K562 (cell line): ENCODE data around the gene ABHD18. TPM values are rescaled to one million over a fixed set of nuclear protein-coding genes. Genes with fewer than 3 reads are reported as not detected.
A peak's percentile ranks its signal among the peaks of the same experiment; 100 is the strongest.

Experiments used
- ADNP ChIP-seq: fragments of 200-800 bp; sonication (Bioruptor generic); IDR thresholded peaks from 2 replicates; pipeline ENCODE4 v1.6.1; 2016; ENCODE audit warnings: missing genetic modification characterization, missing compliant biosample characterization
- DACH1 ChIP-seq: fragments of 450-650 bp; IDR thresholded peaks from 2 replicates; pipeline ENCODE4 v1.6.1; 2018; ENCODE audit not compliant: partially characterized antibody
- KLF10 ChIP-seq: fragments of 250-450 bp; sonication (Bioruptor Pico); IDR thresholded peaks from 2 replicates; pipeline ENCODE4 v1.6.1; 2021; ENCODE audit warnings: matching md5 sums
- POLR3A ChIP-seq: IDR thresholded peaks from 2 replicates; pipeline ENCODE4 v1.6.1; 2011; ENCODE audit warnings: borderline replicate concordance, mild to moderate bottlenecking, moderate library complexity; ENCODE audit not compliant: insufficient read length, insufficient read depth; ENCODE audit errors: extremely low read depth
- RNF2 ChIP-seq: sonication (generic); IDR thresholded peaks from 2 replicates; pipeline ENCODE4 v1.6.1; 2016
- RUNX1 ChIP-seq: sonication (generic); IDR thresholded peaks from 2 replicates; pipeline ENCODE4 v1.6.1; 2016; ENCODE audit warnings: antibody characterized with exemption, low read depth
- SAFB ChIP-seq: fragments of 200-400 bp; formaldehyde crosslinking; IDR thresholded peaks from 2 replicates; pipeline ENCODE4 v1.6.1; 2017; ENCODE audit warnings: low read depth, low read length, borderline replicate concordance
- SMAD4 ChIP-seq: fragments of 250-450 bp; sonication (Bioruptor Pico); conservative IDR thresholded peaks from 2 replicates; pipeline ENCODE4 v1.8.0; 2021; ENCODE audit warnings: inconsistent platforms, mild to moderate bottlenecking, moderate library complexity
- ZFP1 ChIP-seq: fragments of 450-650 bp; formaldehyde crosslinking; IDR thresholded peaks from 2 replicates; pipeline ENCODE4 v1.4.0; 2020; ENCODE audit warnings: mild to moderate bottlenecking, mixed read lengths
- ZKSCAN1 ChIP-seq: fragments of 150-350 bp; IDR thresholded peaks from 2 replicates; pipeline ENCODE4 v1.6.1; 2016; ENCODE audit warnings: low read depth, low read length
- ZNF24 ChIP-seq: fragments of 450-650 bp; IDR thresholded peaks from 2 replicates; pipeline ENCODE4 v1.6.1; 2016
- ZNF766 ChIP-seq: fragments of 200-800 bp; sonication (Bioruptor generic); conservative IDR thresholded peaks from 2 replicates; pipeline ENCODE4 v1.6.1; 2016; ENCODE audit warnings: missing genetic modification characterization, missing compliant biosample characterization
- ZZZ3 ChIP-seq: fragments of 450-650 bp; IDR thresholded peaks from 2 replicates; pipeline ENCODE4 v1.6.1; 2016; ENCODE audit warnings: antibody characterized with exemption, mild to moderate bottlenecking, moderate library complexity
- polyA plus RNA-seq, 8 experiments: library from polyadenylated mRNA; depleted of rRNA in 4 of 8; stranded (reverse) in 5 of 8; unstranded in 3 of 8; fragments of >200 nt; fragmentation: Nextera tagmentation in 2 of 8; fragmentation: Illumina TruSeq in 1 of 8; extraction: Ambion mirVana in 2 of 8; extraction: Trizol in 1 of 8; gene quantifications; 2 replicates each; pipeline versions ENCODE4 v1.2.1 to v1.2.3, GENCODE V29; 2011 to 2014; ENCODE audit warnings: inconsistent platforms in 1 of 8, missing spikeins in 1 of 8
- total RNA-seq, 7 experiments: library from RNA; depleted of rRNA in 6 of 7; stranded (reverse); fragments of >200 nt in 6 of 7; fragmentation: Illumina TruSeq in 2 of 7; extraction: Trizol in 2 of 7; gene quantifications; 2 replicates each; pipeline versions ENCODE4 v1.2.1 to v1.2.3, GENCODE V29; 2011 to 2021; ENCODE audit warnings: low replicate concordance in 1 of 7
- TF ChIP-seq, protein P1 (sequence below): fragments of 250-450 bp; sonication (Bioruptor Pico); IDR thresholded peaks from 2 replicates; pipeline ENCODE4 v1.5.0; 2021
- TF ChIP-seq, protein P2 (sequence below): sonication (generic); formaldehyde crosslinking; IDR thresholded peaks from 2 replicates; pipeline ENCODE4 v1.9.0; 2022; ENCODE audit warnings: mild to moderate bottlenecking, missing genetic modification reagents
- TF ChIP-seq, protein P3 (sequence below), 2 experiments: fragments of 450-650 bp in 1 of 2; sonication (generic) in 1 of 2; formaldehyde crosslinking in 1 of 2; IDR thresholded peaks in 1 of 2; conservative IDR thresholded peaks in 1 of 2; 2 replicates each; pipeline versions ENCODE4 v1.6.1 to v1.8.1; 2016 to 2023; ENCODE audit warnings: mild to moderate bottlenecking in 2 of 2, moderate library complexity in 2 of 2, inconsistent platforms in 1 of 2, missing genetic modification reagents in 1 of 2
- TF ChIP-seq, protein P4 (sequence below): sonication (generic); formaldehyde crosslinking; IDR thresholded peaks from 2 replicates; pipeline ENCODE4 v1.8.1; 2022; ENCODE audit warnings: missing genetic modification reagents
- TF ChIP-seq, protein P5 (sequence below): fragments of 450-650 bp; formaldehyde crosslinking; IDR thresholded peaks from 2 replicates; pipeline ENCODE4 v1.4.0; 2022; ENCODE audit warnings: missing genetic modification characterization
- TF ChIP-seq, protein P6 (sequence below): fragments of 200-800 bp; sonication (Bioruptor generic); IDR thresholded peaks from 2 replicates; pipeline ENCODE4 v1.6.1; 2017; ENCODE audit warnings: missing genetic modification characterization, missing compliant biosample characterization

The ABHD18 gene
- total and polyA plus RNA-seq, 9 of the 15 experiments (the other 6 are each of a cell fraction or from before 2014, with no cell fraction given), result 6.1 to 25.0 (median 16.0) TPM

DNA sequence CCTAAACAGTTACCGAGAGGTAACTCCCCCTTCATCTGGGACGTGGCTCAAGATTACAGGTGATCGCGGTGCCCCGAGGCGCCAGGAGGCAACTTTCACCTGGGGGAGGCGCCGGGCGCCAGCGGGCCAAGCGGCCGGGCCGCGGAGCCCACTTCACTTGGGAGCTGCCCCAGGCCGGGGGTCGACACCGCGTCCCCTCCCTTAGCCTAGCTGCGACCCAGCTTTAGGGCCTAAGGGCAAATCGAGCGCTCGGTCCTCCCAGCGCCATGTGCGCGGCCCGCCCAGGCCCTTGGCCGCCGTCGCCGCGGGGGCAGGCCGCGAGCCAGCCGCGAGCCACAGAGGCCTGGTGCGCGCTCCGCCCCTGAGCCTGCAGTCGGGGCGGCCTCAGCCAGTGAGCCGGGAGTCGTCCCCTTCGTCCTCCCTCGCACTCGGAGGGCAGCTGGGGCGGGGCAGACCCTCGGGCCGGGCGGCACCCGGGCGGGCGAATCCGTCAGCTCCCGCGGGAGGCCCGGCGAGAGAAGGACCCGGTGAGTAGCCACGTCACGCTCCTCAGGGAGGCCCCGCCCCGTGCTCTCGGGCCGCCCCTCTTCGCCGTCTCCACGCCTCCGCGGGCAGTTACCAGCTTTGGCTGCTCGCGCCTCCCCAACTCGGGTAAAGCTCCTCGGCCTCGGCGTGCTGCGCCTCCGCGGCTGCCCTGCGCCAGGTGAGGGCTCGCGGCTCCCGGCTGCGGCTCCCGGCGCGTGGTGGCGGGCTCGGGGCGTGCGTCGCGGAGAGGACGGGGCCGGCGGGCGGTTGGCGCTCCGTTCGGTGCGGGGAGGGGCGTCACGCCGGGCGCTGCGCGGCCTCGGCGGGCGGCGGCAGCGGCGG is 95.7 kb downstream of the ABHD18 start, which contains the start of gene LARP1B (continued):
- TF ChIP-seq, protein P1, sequence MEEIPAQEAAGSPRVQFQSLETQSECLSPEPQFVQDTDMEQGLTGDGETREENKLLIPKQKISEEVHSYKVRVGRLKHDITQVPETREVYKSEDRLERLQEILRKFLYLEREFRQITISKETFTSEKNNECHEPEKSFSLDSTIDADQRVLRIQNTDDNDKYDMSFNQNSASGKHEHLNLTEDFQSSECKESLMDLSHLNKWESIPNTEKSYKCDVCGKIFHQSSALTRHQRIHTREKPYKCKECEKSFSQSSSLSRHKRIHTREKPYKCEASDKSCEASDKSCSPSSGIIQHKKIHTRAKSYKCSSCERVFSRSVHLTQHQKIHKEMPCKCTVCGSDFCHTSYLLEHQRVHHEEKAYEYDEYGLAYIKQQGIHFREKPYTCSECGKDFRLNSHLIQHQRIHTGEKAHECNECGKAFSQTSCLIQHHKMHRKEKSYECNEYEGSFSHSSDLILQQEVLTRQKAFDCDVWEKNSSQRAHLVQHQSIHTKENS, result no peak
- no peak for TF ChIP-seq KLF10 (CRISPR knock-in tag)
- TF ChIP-seq, protein P2, sequence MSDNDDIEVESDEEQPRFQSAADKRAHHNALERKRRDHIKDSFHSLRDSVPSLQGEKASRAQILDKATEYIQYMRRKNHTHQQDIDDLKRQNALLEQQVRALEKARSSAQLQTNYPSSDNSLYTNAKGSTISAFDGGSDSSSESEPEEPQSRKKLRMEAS (CRISPR knock-in tag), result peak; percentile 89
- peak; percentile 37; the same call in 1 of the 2 replicates for TF ChIP-seq SAFB
- no peak for TF ChIP-seq ZNF766 (CRISPR knock-in tag)
- TF ChIP-seq, protein P3, sequence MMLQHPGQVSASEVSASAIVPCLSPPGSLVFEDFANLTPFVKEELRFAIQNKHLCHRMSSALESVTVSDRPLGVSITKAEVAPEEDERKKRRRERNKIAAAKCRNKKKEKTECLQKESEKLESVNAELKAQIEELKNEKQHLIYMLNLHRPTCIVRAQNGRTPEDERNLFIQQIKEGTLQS (IDR thresholded peaks at IDR 0.05), result no peak
- TF ChIP-seq, protein P3 (CRISPR knock-in tag; conservative IDR thresholded peaks at IDR 0.05), result peak; percentile 69; the same call in 1 of the 2 replicates
- no peak; the same call in 1 of the 2 replicates for TF ChIP-seq ZKSCAN1
- no peak for TF ChIP-seq ZNF24
- TF ChIP-seq, protein P4, sequence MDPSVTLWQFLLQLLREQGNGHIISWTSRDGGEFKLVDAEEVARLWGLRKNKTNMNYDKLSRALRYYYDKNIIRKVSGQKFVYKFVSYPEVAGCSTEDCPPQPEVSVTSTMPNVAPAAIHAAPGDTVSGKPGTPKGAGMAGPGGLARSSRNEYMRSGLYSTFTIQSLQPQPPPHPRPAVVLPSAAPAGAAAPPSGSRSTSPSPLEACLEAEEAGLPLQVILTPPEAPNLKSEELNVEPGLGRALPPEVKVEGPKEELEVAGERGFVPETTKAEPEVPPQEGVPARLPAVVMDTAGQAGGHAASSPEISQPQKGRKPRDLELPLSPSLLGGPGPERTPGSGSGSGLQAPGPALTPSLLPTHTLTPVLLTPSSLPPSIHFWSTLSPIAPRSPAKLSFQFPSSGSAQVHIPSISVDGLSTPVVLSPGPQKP (CRISPR knock-in tag), result no peak
- 0 out of 2 replicates have a peak, but pooled peaks have one; percentile 51 for TF ChIP-seq RUNX1
- TF ChIP-seq ADNP (tag), result no peak
- TF ChIP-seq SMAD4 (CRISPR knock-in tag), result peak; percentile 84
- no peak for TF ChIP-seq DACH1
- peak; percentile 70 for TF ChIP-seq RNF2
- TF ChIP-seq, protein P5, sequence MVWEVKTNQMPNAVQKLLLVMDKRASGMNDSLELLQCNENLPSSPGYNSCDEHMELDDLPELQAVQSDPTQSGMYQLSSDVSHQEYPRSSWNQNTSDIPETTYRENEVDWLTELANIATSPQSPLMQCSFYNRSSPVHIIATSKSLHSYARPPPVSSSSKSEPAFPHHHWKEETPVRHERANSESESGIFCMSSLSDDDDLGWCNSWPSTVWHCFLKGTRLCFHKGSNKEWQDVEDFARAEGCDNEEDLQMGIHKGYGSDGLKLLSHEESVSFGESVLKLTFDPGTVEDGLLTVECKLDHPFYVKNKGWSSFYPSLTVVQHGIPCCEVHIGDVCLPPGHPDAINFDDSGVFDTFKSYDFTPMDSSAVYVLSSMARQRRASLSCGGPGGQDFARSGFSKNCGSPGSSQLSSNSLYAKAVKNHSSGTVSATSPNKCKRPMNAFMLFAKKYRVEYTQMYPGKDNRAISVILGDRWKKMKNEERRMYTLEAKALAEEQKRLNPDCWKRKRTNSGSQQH, result no peak
- TF ChIP-seq ZZZ3, result no peak
- no peak for TF ChIP-seq POLR3A
- TF ChIP-seq, protein P6, sequence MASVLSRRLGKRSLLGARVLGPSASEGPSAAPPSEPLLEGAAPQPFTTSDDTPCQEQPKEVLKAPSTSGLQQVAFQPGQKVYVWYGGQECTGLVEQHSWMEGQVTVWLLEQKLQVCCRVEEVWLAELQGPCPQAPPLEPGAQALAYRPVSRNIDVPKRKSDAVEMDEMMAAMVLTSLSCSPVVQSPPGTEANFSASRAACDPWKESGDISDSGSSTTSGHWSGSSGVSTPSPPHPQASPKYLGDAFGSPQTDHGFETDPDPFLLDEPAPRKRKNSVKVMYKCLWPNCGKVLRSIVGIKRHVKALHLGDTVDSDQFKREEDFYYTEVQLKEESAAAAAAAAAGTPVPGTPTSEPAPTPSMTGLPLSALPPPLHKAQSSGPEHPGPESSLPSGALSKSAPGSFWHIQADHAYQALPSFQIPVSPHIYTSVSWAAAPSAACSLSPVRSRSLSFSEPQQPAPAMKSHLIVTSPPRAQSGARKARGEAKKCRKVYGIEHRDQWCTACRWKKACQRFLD (CRISPR knock-in tag), result peak; percentile 82; the same call in 1 of the 2 replicates
- TF ChIP-seq ZFP1 (CRISPR knock-in tag), result no peak
